Pancreas (tissue), 10 donors: ENCODE measurements around the gene DEUP1. TPM values are rescaled to one million over a fixed set of nuclear protein-coding genes. Genes with fewer than 3 reads are reported as not detected.

Source experiments
- ATAC-seq, 4 donors: fragments of 200-7000 bp; cut with Tn5 transposase; one replicate each; pipeline versions ENCODE4 v1.8.0 to v1.9.1; 2020; ENCODE audit warnings: mild to moderate bottlenecking in 4 of 4, moderate library complexity in 4 of 4
- DNase-seq, 6 donors: peaks; one replicate each; pipeline ENCODE4 v3.0.0-alpha.2; 2020
- FAIRE-seq: peaks from 2 replicates; lab custom pipeline; 2012; peaks lifted over from hg19 to GRCh38; lab: Jason Lieb, UNC
- H3K27ac ChIP-seq, 4 donors: fragments of 200-600 bp; sonication (generic); 1 replicate in 3 of 4; 2 replicates in 1 of 4; pipeline versions ENCODE4 v1.5.0 to v1.8.0; 2020
- H3K27me3 ChIP-seq, 4 donors: fragments of 200-600 bp; one replicate each; pipeline ENCODE4 v1.8.0; 2021
- H3K36me3 ChIP-seq, 3 donors: fragments of 200-600 bp; sonication (generic) in 1 of 3; one replicate each; pipeline versions ENCODE4 v1.5.0 to v1.8.0; 2020 to 2021
- H3K4me1 ChIP-seq, 3 donors: fragments of 200-600 bp; one replicate each; pipeline ENCODE4 v1.8.0; 2021
- H3K4me3 ChIP-seq, 4 donors: fragments of 200-600 bp; sonication (generic) in 2 of 4; one replicate each; pipeline versions ENCODE4 v1.5.0 to v1.8.0; 2020 to 2021
- H3K9me3 ChIP-seq, 4 donors: fragments of 200-600 bp; one replicate each; pipeline ENCODE4 v1.8.0; 2021
- WGBS, 2 donors: extraction: QIAGEN DNeasy Blood & Tissue Kit; methylation state at CpG; one replicate each; pipeline ENCODE4 v1.1.7; 2013; 5-methylcytosine and 5-hydroxymethylcytosine counted together
- intact Hi-C, 3 donors: fragments of 100-400 bp; cut with DNase I; formaldehyde crosslinking; loops; one replicate each; pipeline versions ENCODE4 v1.11.1 to v1.14.2; 2022
- polyA plus RNA-seq, 2 donors: library from polyadenylated mRNA; stranded (reverse); fragments of 200-250 nt; gene quantifications; one replicate each; pipeline ENCODE4 v1.2.3, GENCODE V29; 2013
- total RNA-seq, 6 donors: library from RNA; stranded (reverse); fragmentation: NEBNext Ultra II Directional in 4 of 6; extraction: Animal tissue kit (Norgen Biotek cat#: 25700) in 4 of 6; gene quantifications; one replicate each; pipeline versions ENCODE4 v1.2.1 to v1.2.4, GENCODE V29; 2021 to 2023
- TF ChIP-seq, protein P1 (sequence below), 4 donors: fragments of 200-600 bp; sonication (generic) in 3 of 4; IDR thresholded peaks; one replicate each; pipeline versions ENCODE4 v1.5.0 to v1.8.0; 2021; ENCODE audit warnings: antibody characterized with exemption in 4 of 4
- donor health status: healthy with polysubstance abuse.
- donor health status: DM: no; HTN: no; CAD: no; lungs with moderate emphysema.
- donor health status: DM: no; HTN: no; CAD: no.
- donor health status: control.
- donor health status: control.
- donor health status: Bipolar disorder and iron deficiency.
- donor health status: DM: yes; HTN: yes; CAD: no.
- donor health status: DM: no; HTN: no; CAD: no.
- donor health status: DM: no; HTN: no; CAD: no.
- donor health status: DM: yes; HTN: yes; CAD: no.

The DEUP1 gene
- total and polyA plus RNA-seq, 8 donors: 0.12 to 1.1 (median 0.28) TPM; not detected in 1

DNA sequence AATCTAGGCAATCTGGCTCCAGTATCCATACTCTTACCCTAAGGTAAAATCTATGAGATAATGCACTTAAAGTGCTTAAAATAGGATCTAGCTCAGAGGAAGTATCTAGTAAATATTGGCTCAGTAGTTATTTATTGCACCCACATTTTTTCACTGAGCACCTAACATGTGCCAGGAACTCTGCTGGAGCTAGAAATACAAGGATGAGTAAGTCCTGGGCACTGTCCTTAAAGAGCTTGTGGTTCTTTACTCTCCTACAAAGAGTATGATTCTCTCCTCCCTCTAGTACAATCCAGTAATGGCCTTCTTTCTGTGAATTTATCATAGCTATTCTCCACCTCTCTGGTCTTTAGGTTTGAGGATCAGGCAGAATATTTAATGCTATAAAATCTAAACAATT, 59.2 kb downstream of the DEUP1 start:
- DNase-seq (no peak), FAIRE-seq (no peak), ATAC-seq (no peak)
- H3K36me3 ChIP-seq: no peaks in the 10 kb centered on the region
- TF ChIP-seq, protein P1, sequence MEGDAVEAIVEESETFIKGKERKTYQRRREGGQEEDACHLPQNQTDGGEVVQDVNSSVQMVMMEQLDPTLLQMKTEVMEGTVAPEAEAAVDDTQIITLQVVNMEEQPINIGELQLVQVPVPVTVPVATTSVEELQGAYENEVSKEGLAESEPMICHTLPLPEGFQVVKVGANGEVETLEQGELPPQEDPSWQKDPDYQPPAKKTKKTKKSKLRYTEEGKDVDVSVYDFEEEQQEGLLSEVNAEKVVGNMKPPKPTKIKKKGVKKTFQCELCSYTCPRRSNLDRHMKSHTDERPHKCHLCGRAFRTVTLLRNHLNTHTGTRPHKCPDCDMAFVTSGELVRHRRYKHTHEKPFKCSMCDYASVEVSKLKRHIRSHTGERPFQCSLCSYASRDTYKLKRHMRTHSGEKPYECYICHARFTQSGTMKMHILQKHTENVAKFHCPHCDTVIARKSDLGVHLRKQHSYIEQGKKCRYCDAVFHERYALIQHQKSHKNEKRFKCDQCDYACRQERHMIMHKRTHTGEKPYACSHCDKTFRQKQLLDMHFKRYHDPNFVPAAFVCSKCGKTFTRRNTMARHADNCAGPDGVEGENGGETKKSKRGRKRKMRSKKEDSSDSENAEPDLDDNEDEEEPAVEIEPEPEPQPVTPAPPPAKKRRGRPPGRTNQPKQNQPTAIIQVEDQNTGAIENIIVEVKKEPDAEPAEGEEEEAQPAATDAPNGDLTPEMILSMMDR (IDR thresholded peaks at IDR 0.05): no peak
- intact Hi-C loops: no loop called here
- no peaks in the 10 kb centered on the region for H3K4me1 ChIP-seq
- H3K4me3 ChIP-seq: no peak overlapping the region
- no peaks in the 10 kb centered on the region for H3K27me3 ChIP-seq
- no peak overlapping the region for H3K27ac ChIP-seq
- H3K9me3 ChIP-seq: no peaks in the 10 kb centered on the region

DNA sequence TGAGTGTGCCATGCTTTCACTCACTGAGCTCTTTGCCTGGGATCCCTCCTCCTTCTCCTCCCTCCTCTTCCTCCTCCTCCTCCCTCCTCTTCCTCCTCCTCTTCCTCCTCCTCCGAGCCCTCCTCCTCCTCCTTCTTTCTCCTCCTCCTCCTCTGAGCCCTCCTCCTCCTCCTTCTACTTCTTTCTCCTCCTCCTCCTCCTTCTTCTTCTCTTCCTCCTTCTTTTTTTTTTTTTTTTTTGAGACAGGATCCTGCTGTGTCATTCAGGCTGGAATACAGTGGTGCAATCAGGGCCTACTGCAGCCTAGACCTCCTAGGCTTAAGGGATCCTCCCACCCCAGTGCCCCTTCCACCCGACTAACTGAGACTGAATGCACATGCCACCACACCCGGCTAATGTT, 62.3 kb downstream of the DEUP1 start:
- WGBS, 2 donors: 84 to 89% methylated on average over 3 of the region's 3 CpGs
- H3K27me3 ChIP-seq: no peaks in the 10 kb centered on the region
- no peak overlapping the region for H3K4me3 ChIP-seq
- intact Hi-C loops: no loop called here
- TF ChIP-seq, protein P1 (IDR thresholded peaks at IDR 0.05): no peak
- no peak overlapping the region for H3K27ac ChIP-seq
- no peak for DNase-seq
- H3K9me3 ChIP-seq: no peaks in the 10 kb centered on the region
- ATAC-seq: no peak
- no peak for FAIRE-seq
- no peaks in the 10 kb centered on the region for H3K4me1 ChIP-seq
- no peaks in the 10 kb centered on the region for H3K36me3 ChIP-seq

DNA sequence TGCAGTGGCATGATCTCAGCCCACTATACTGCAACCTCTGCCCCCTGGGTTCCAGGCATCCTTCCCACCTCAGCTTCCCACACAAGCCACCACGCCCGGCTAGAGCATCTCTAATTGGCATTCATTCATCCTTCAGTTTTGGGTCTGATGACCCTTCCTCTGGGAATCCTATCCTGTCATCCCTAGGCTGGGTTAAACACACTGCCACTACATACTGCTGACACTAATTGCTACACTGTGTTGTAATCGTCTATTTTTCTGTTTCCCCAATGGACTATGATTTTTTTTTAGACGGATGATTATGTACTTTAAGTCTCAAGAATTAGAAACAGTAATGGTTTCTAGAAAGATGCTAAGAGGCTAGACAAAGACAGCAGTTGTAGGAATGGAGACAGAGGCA, 62.8 kb downstream of the DEUP1 start:
- DNase-seq (no peak), FAIRE-seq (no peak), ATAC-seq (no peak)
- Histone ChIP-seq H3K27ac (no peak overlapping the region), H3K9me3 (no peaks in the 10 kb centered on the region), H3K4me3 (no peak overlapping the region), H3K4me1 (no peaks in the 10 kb centered on the region), H3K36me3 (no peaks in the 10 kb centered on the region), H3K27me3 (no peaks in the 10 kb centered on the region)
- intact Hi-C loops: no loop called here
- WGBS, 2 donors: 48 to 82% methylated on average over 4 of the region's 4 CpGs
- TF ChIP-seq, protein P1 (IDR thresholded peaks at IDR 0.05): no peak

DNA sequence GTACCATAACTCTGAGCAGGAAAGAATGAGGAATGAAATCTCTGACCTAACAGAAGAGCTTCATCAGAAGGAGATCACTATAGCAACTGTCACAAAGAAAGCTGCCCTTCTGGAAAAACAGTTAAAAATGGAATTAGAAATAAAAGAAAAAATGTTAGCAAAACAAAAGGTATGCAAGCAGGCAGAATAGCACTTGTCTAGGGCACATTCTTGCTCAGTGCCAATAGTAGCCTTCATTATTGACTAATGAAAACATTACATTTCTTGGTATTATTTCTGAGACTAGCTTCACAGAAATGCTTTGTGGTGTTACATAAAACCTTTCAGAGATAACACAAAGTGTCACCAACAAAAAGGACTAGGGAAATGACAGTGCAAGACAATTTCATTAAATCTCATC, 63.9 kb downstream of the DEUP1 start:
- DNase-seq: no peak
- intact Hi-C loops: no loop called here
- Histone ChIP-seq H3K27ac (no peak overlapping the region), H3K27me3 (no peaks in the 10 kb centered on the region), H3K4me3 (no peak overlapping the region), H3K4me1 (no peaks in the 10 kb centered on the region), H3K9me3 (no peaks in the 10 kb centered on the region), H3K36me3 (no peaks in the 10 kb centered on the region)
- TF ChIP-seq, protein P1 (IDR thresholded peaks at IDR 0.05): no peak
- FAIRE-seq: no peak
- ATAC-seq: no peak

DNA sequence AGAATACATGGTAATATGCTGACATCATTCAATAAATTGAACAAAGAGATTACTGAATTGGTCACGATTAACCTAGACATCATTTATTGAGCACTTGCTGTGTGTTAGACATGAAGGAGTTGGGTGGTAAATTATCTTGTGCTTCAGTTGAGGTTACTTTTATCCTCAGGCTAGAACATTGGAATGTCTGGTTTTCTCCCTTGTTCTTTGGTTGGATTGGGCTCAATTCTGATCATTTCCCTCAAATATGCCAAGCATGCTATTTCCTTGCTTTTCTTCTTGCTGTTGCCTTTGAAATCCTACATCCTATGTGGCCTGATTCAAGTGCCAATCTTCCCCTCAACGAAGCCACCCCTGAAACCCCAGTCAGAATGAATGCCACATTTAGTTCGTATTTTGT, 65.8 kb downstream of the DEUP1 start:
- no peak overlapping the region for H3K4me3 ChIP-seq
- intact Hi-C loops: no loop called here
- no peak for FAIRE-seq
- H3K36me3 ChIP-seq: no peaks in the 10 kb centered on the region
- no peak for DNase-seq
- no peak overlapping the region for H3K27ac ChIP-seq
- H3K4me1 ChIP-seq: no peaks in the 10 kb centered on the region
- H3K27me3 ChIP-seq: no peaks in the 10 kb centered on the region
- WGBS, 2 donors: 77 to 83% methylated on average over 3 of the region's 3 CpGs
- no peaks in the 10 kb centered on the region for H3K9me3 ChIP-seq
- no peak for ATAC-seq
- TF ChIP-seq, protein P1 (IDR thresholded peaks at IDR 0.05): no peak
